K562 (cell line): Measurements from ENCODE around the gene TSTD1. TPM values are rescaled to one million over a fixed set of nuclear protein-coding genes. Genes with fewer than 3 reads are reported as not detected.

Source experiments
- ATAC-seq: fragments of 200-7000 bp; cut with Tn5 transposase; 3 replicates; pipeline ENCODE4 v1.9.1; 2020; ENCODE audit warnings: moderate library complexity
- BruUV-seq: library from RNA; stranded (reverse); fragments of 400-500 nt; replicated peaks from 2 replicates; lab custom pipeline; 2021; lab: Mats Ljungman, UMichigan
- CTCF ChIA-PET: fragments of 300-600 bp; formaldehyde crosslinking; extraction: SDS; loops from one replicate; lab custom pipeline; 2021; ENCODE audit warnings: low intra/inter-chr PET ratio; lab: Yijun Ruan, JAX
- POLR2A ChIA-PET: fragments of 300-600, 350-650 bp; sonication (Branson Sonifier 250); formaldehyde crosslinking; extraction: SDS; loops from one replicate; lab custom pipeline; 2021; ENCODE audit warnings: antibody characterized with exemption, inconsistent platforms; lab: Yijun Ruan, JAX
- DNase-seq, 4 experiments: peaks; one replicate each; pipeline versions ENCODE4 v3.0.0 to v3.0.0-alpha.2; 2011 to 2018; ENCODE audit warnings: low spot score in 3 of 4, mixed read lengths in 3 of 4; ENCODE audit errors: extremely low read depth in 1 of 4
- FAIRE-seq: peaks from 2 replicates; lab custom pipeline; 2011; peaks lifted over from hg19 to GRCh38; lab: Jason Lieb, UNC
- H2AFZ ChIP-seq: 2 replicates; pipeline ENCODE4 v1.6.0; 2011; ENCODE audit warnings: low read depth, low read length, control low read depth, inconsistent platforms
- H3K27ac ChIP-seq: fragments of 200-600 bp; 3 replicates; pipeline ENCODE4 v1.8.0; 2011; ENCODE audit warnings: low read depth, mild to moderate bottlenecking, control low read depth, inconsistent platforms, low read length, moderate library complexity, mixed read lengths; ENCODE audit errors: extremely low read depth
- H3K27me3 ChIP-seq, 2 experiments: fragments of 300-600 bp in 1 of 2; 2 replicates in 1 of 2; 3 replicates in 1 of 2; pipeline versions ENCODE4 v1.6.0 to v1.8.0; 2011; ENCODE audit warnings: inconsistent platforms in 2 of 2, low read length in 2 of 2, mild to moderate bottlenecking in 1 of 2, mixed read lengths in 1 of 2, moderate library complexity in 1 of 2; ENCODE audit not compliant: control insufficient read depth in 2 of 2, insufficient read depth in 2 of 2
- H3K36me3 ChIP-seq: fragments of 300-600 bp; 3 replicates; pipeline ENCODE4 v1.8.0; 2011; ENCODE audit warnings: mild to moderate bottlenecking, low read length, inconsistent platforms; ENCODE audit not compliant: control insufficient read depth, insufficient read depth
- H3K4me1 ChIP-seq, 2 experiments: fragments of 200-600 bp in 1 of 2; replicated peaks in 1 of 2; 2 replicates in 1 of 2; 3 replicates in 1 of 2; pipeline versions ENCODE4 v1.5.1 to v1.8.0; 2011; ENCODE audit warnings: inconsistent platforms in 2 of 2, low read length in 2 of 2, mild to moderate bottlenecking in 1 of 2, mixed read lengths in 1 of 2, moderate library complexity in 1 of 2; ENCODE audit not compliant: control insufficient read depth in 2 of 2, insufficient read depth in 2 of 2
- H3K4me2 ChIP-seq: 2 replicates; pipeline ENCODE4 v1.6.1; 2011; ENCODE audit warnings: low read length, control low read depth, inconsistent platforms, mixed read lengths; ENCODE audit not compliant: insufficient read depth
- H3K4me3 ChIP-seq: fragments of 200-600 bp; sonication (generic), shearing (Covaris generic); 2 replicates; pipeline ENCODE4 v1.5.1; 2016; ENCODE audit warnings: control low read depth, inconsistent platforms
- H3K79me2 ChIP-seq: fragments of 200-600 bp; 3 replicates; pipeline ENCODE4 v1.8.0; 2011; ENCODE audit warnings: low read length, inconsistent platforms; ENCODE audit not compliant: control insufficient read depth, insufficient read depth
- H3K9ac ChIP-seq, 2 experiments: 2 replicates each; pipeline versions ENCODE4 v1.6.0 to v1.6.1; 2011; ENCODE audit warnings: low read depth in 2 of 2, low read length in 2 of 2, control low read depth in 1 of 2, inconsistent platforms in 1 of 2, mild to moderate bottlenecking in 1 of 2, mixed read lengths in 1 of 2; ENCODE audit not compliant: insufficient read depth in 1 of 2
- H3K9me1 ChIP-seq: one replicate; pipeline ENCODE4 v1.6.0; 2011; ENCODE audit warnings: inconsistent platforms, mild to moderate bottlenecking, low read length, moderate library complexity; ENCODE audit not compliant: control insufficient read depth, insufficient read depth
- H3K9me3 ChIP-seq: replicated peaks from 2 replicates; pipeline ENCODE4 v1.5.1; 2011; ENCODE audit warnings: low read depth, low read length, inconsistent platforms; ENCODE audit not compliant: control insufficient read depth, insufficient read depth
- H4K20me1 ChIP-seq: replicated peaks from 2 replicates; pipeline ENCODE4 v1.6.1; 2011; ENCODE audit warnings: low read length, inconsistent platforms, mixed read lengths; ENCODE audit not compliant: control insufficient read depth, insufficient read depth
- ARNT ChIP-seq, 2 experiments: fragments of 450-650 bp; IDR thresholded peaks; 2 replicates each; pipeline ENCODE4 v1.6.1; 2016; ENCODE audit warnings: mild to moderate bottlenecking in 1 of 2
- BCOR ChIP-seq: fragments of 450-650 bp; IDR thresholded peaks from 2 replicates; pipeline ENCODE4 v1.6.1; 2016
- FOSL1 ChIP-seq: fragments of 200-800 bp; sonication (Bioruptor generic); conservative IDR thresholded peaks from 2 replicates; pipeline ENCODE4 v1.6.1; 2016; ENCODE audit warnings: missing genetic modification characterization, missing compliant biosample characterization
- GMEB1 ChIP-seq: fragments of 250-450 bp; sonication (Bioruptor Pico); IDR thresholded peaks from 2 replicates; pipeline ENCODE4 v1.4.0; 2020; ENCODE audit warnings: mild to moderate bottlenecking
- GTF2A2 ChIP-seq: IDR thresholded peaks from 2 replicates; pipeline ENCODE4 v1.6.1; 2016; ENCODE audit warnings: mild to moderate bottlenecking, missing genetic modification characterization, missing compliant biosample characterization
- HDAC2 ChIP-seq: fragments of 450-650 bp; IDR thresholded peaks from 2 replicates; pipeline ENCODE4 v1.6.1; 2016; ENCODE audit warnings: mild to moderate bottlenecking
- HDGF ChIP-seq: fragments of 450-650 bp; IDR thresholded peaks from 2 replicates; pipeline ENCODE4 v1.6.1; 2016
- HMGXB4 ChIP-seq: sonication (generic); formaldehyde crosslinking; IDR thresholded peaks from 2 replicates; pipeline ENCODE4 v1.8.1; 2023; ENCODE audit warnings: mild to moderate bottlenecking, missing genetic modification reagents
- NRF1 ChIP-seq, 2 experiments: fragments of 450-650 bp; IDR thresholded peaks in 1 of 2; conservative IDR thresholded peaks in 1 of 2; 2 replicates each; pipeline ENCODE4 v1.6.1; 2014; ENCODE audit warnings: mild to moderate bottlenecking in 2 of 2
- SIN3B ChIP-seq: fragments of 450-650 bp; IDR thresholded peaks from 2 replicates; pipeline ENCODE4 v1.6.1; 2017; ENCODE audit warnings: low read depth, mild to moderate bottlenecking, moderate library complexity
- SP1 ChIP-seq: sonication (generic); formaldehyde crosslinking; IDR thresholded peaks from 2 replicates; pipeline ENCODE4 v1.8.1; 2022; ENCODE audit warnings: mild to moderate bottlenecking, missing genetic modification reagents
- ZFX ChIP-seq: sonication (generic); formaldehyde crosslinking; IDR thresholded peaks from 2 replicates; pipeline ENCODE4 v1.8.0; 2022; ENCODE audit warnings: mild to moderate bottlenecking, missing genetic modification reagents, moderate library complexity
- ZNF324 ChIP-seq: fragments of 250-450 bp; sonication (Bioruptor Pico); IDR thresholded peaks from 2 replicates; pipeline ENCODE4 v1.4.0; 2020; ENCODE audit warnings: mild to moderate bottlenecking
- ZNF518B ChIP-seq: fragments of 250-450 bp; sonication (Bioruptor Pico); IDR thresholded peaks from 2 replicates; pipeline ENCODE4 v1.5.0; 2021; ENCODE audit warnings: mild to moderate bottlenecking, moderate library complexity
- WGBS: fragments of 100-300 bp; shearing (Covaris generic); methylation state at CpG from one replicate; pipeline ENCODE4 v1.1.6; 2016; ENCODE audit warnings: low coverage, mixed read lengths; ENCODE audit not compliant: insufficient coverage; ENCODE audit errors: missing lambda C conversion rate; 5-methylcytosine and 5-hydroxymethylcytosine counted together
- in situ Hi-C: fragments of 300-500 bp; cut with MboI; formaldehyde crosslinking; loops from 4 replicates; pipeline ENCODE4 v1.15.0; 2018; ENCODE audit warnings: inconsistent platforms, mixed read lengths
- intact Hi-C: fragments of 100-400 bp; cut with micrococcal nuclease; formaldehyde crosslinking; loops from 2 replicates; pipeline ENCODE4 v1.14.2; 2022
- polyA plus RNA-seq, 8 experiments: library from polyadenylated mRNA; depleted of rRNA in 4 of 8; stranded (reverse) in 5 of 8; unstranded in 3 of 8; fragments of >200 nt; fragmentation: Nextera tagmentation in 2 of 8; fragmentation: Illumina TruSeq in 1 of 8; extraction: Ambion mirVana in 2 of 8; extraction: Trizol in 1 of 8; gene quantifications; 2 replicates each; pipeline versions ENCODE4 v1.2.1 to v1.2.3, GENCODE V29; 2011 to 2014; ENCODE audit warnings: inconsistent platforms in 1 of 8, missing spikeins in 1 of 8
- total RNA-seq, 7 experiments: library from RNA; depleted of rRNA in 6 of 7; stranded (reverse); fragments of >200 nt in 6 of 7; fragmentation: Illumina TruSeq in 2 of 7; extraction: Trizol in 2 of 7; gene quantifications; 2 replicates each; pipeline versions ENCODE4 v1.2.1 to v1.2.3, GENCODE V29; 2011 to 2021; ENCODE audit warnings: low replicate concordance in 1 of 7

TSTD1 gene
- total and polyA plus RNA-seq, 9 of the 15 experiments (the other 6 are each of a cell fraction or from before 2014, with no cell fraction given) = 0.23 to 0.53 TPM; not detected in 7

DNA sequence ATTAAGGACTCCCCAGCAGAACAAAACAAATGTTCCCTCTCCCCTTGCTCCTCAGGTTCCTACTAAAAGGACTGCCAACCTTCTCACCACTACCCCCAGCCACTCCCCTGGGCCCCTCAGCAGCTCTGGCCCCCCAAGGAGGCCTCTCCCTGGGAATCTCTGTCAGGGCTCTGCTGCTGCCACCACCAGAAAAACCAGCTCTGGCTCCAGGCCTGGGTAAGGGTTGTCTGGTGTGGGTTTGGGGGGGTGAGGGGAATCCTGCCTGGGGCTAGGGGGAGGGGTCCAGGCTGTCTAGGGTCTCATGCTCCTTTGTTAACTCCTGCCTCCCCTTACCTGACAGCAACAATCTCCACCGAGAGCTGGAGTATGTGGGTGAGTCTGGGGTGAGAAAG lies 45.8 kb upstream of the TSTD1 start (continued):
- TF ChIP-seq GTF2A2 (no peak), ARNT (IDR thresholded peaks at IDR 0.05) (no peak), SIN3B (no peak), FOSL1 (no peak), ZNF324 (no peak)

GRCh38 chr1:161083748-161084596 lies 45.2 kb upstream of the TSTD1 start:
- no peaks in the 10 kb centered on the region for H3K9me3 ChIP-seq
- DNase-seq (no peak), ATAC-seq (no peak), FAIRE-seq (no peak)
- in situ Hi-C loops (loop anchor here (25.0 kb wide), 1 partner anchor 247 kb away; no protein-coding TSS in a partner anchor), intact Hi-C loops (no loop called here)
- CTCF ChIA-PET = no interaction called here
- peaks cover 12 to 18% of the 10 kb centered on the region in 2 experiments; a peak in 4 of 5 replicates for H3K4me1 ChIP-seq
- H3K27me3 ChIP-seq = no peaks in the 10 kb centered on the region
- no peaks in the 10 kb centered on the region for H3K9me1 ChIP-seq
- H3K4me2 ChIP-seq = no peak overlapping the region; the same call in 1 of the 2 replicates
- POLR2A ChIA-PET = interaction anchor here (0.8 to 1.8 kb wide), 4 partner anchors 10 to 22 kb away, joined by 3 to 8 read pairs (median 4); no protein-coding TSS in a partner anchor
- H3K9ac ChIP-seq = peak overlapping the region in 1 of 2 experiments; percentile 78; a peak in 3 of 4 replicates
- 43% methylated on average over 10 of the region's 10 CpGs for WGBS
- H3K79me2 ChIP-seq = no peaks in the 10 kb centered on the region
- no peak overlapping the region for H3K4me3 ChIP-seq
- H3K36me3 ChIP-seq = no peaks in the 10 kb centered on the region
- peak overlapping the region; percentile 91 for H2AFZ ChIP-seq
- H3K27ac ChIP-seq = peak overlapping the region; percentile 54; the same call in 2 of the 3 replicates
- no TSS peak for BruUV-seq
- H4K20me1 ChIP-seq = no peaks in the 10 kb centered on the region
- TF ChIP-seq GMEB1 (CRISPR knock-in tag) = no peak
- no peak for TF ChIP-seq HDGF
- TF ChIP-seq ZNF518B (CRISPR knock-in tag) = no peak
- no peak for TF ChIP-seq GTF2A2
- peak; percentile 11 to 26; a peak in 1 of 4 replicates for TF ChIP-seq NRF1 (conservative IDR thresholded peaks at IDR 0.05 in 1 of 2, IDR thresholded peaks at IDR 0.05 in 1 of 2)
- peak; percentile 4 for TF ChIP-seq ZFX (CRISPR knock-in tag)
- peak; percentile 9; the same call in 1 of the 2 replicates for TF ChIP-seq HDAC2
- TF ChIP-seq FOSL1 = peak; percentile 66
- TF ChIP-seq SP1 (CRISPR knock-in tag) = 0 out of 2 replicates have a peak, but pooled peaks have one; percentile 43
- no peak for TF ChIP-seq HMGXB4 (CRISPR knock-in tag)
- peak; percentile 65; the same call in 1 of the 2 replicates for TF ChIP-seq BCOR
